ENCODE results near the gene SDR42E1.
"Not testable (repeated sequence)": the region's sequence is repeated elsewhere in the genome, so short reads cannot be mapped to it uniquely, and the experiment has no call there.

SDR42E1 gene

DNA sequence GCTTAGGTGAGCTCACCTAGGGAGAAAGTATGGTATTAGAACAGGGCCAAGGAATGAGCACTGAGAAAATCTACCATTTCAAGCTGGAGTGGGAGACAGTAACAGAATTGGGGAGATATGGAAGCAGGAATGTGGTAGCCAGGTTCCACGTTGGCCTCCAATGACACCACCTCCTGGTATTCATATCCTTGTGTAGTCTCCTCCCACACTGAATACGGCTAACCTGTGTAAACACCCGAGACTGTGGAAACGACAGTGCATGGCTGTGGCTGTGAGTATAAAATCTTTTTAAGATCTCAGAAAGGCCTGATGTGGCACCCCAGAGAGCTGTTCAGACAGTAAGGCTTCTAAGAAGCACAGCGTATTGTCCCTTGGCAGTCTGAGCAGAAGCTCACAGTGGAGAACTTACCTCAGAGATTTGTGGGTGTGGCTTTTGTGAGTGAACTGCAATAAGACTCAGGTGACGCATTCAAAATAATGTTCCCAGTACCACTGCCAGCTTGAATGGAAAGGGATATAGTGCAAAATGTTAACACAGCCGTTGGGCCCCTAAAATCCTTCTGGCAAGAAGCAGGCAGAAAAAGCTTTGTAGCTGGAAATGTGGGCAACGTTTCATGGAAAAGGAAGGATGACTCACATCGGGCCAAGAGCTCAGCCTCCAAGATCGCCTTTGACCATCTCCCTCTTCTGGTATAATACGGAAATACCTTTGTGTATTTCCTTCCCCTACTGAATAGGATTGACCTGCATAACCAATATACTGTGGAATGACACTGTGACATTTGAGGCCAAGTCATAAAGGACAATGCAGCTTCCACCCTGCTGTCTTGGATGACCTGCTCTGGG is 14.4 kb downstream of the SDR42E1 start:
- no peak for FAIRE-seq
- TF ChIP-seq, protein P1, sequence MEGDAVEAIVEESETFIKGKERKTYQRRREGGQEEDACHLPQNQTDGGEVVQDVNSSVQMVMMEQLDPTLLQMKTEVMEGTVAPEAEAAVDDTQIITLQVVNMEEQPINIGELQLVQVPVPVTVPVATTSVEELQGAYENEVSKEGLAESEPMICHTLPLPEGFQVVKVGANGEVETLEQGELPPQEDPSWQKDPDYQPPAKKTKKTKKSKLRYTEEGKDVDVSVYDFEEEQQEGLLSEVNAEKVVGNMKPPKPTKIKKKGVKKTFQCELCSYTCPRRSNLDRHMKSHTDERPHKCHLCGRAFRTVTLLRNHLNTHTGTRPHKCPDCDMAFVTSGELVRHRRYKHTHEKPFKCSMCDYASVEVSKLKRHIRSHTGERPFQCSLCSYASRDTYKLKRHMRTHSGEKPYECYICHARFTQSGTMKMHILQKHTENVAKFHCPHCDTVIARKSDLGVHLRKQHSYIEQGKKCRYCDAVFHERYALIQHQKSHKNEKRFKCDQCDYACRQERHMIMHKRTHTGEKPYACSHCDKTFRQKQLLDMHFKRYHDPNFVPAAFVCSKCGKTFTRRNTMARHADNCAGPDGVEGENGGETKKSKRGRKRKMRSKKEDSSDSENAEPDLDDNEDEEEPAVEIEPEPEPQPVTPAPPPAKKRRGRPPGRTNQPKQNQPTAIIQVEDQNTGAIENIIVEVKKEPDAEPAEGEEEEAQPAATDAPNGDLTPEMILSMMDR (IDR thresholded peaks at IDR 0.05; ENCODE audit: insufficient read depth, missing control alignments): no peak

DNA sequence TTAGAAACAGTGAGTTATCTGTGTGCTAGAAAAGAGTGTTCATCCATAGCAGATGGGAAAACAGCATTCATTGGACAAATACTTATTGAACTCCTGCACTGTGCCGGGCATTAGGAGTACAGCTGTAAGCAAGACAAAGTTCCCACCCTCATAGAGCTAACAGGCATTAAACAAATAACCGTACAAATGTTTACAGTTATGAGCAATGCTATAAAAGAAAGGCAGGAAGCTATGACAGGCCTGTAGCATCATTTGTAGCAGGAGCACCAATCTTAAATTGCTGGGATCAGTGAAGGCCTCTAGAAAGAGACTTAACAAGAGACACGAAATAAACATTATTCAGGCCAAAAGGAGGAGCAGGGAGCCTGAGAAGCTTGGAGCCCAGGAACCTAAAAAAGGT is 15.6 kb downstream of the SDR42E1 start:
- TF ChIP-seq, protein P1 (IDR thresholded peaks at IDR 0.05; ENCODE audit: insufficient read depth, missing control alignments): no peak
- DNase-seq (ENCODE audit: insufficient read length, low spot score) (no peak), FAIRE-seq (no peak)

More for the DNA sequence above, 14.4 kb downstream of the SDR42E1 start:
- DNase-seq (ENCODE audit: insufficient read length, low spot score): no peak

DNA sequence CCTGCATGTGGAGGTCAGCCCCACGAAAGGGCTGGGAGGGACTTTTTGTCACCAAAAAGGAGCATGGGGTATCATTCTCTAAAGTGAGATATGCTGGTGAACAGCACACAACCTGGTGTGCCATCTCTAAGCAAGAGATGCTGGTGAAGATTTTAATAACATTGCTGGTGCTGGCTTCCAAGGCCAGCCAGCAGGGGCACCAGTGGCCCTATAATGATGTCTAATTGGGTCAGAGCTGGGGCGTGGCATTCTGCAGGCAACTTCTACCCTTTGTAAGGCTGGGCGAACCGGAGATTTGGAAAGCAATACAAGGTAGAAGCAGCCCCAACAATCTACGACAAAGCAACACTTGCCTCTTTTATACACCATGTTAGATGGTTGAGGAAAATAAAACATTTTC is 16.8 kb downstream of the SDR42E1 start:
- FAIRE-seq (no peak), DNase-seq (ENCODE audit: insufficient read length, low spot score) (no peak)
- TF ChIP-seq, protein P1 (IDR thresholded peaks at IDR 0.05; ENCODE audit: insufficient read depth, missing control alignments): peak; percentile 9

DNA sequence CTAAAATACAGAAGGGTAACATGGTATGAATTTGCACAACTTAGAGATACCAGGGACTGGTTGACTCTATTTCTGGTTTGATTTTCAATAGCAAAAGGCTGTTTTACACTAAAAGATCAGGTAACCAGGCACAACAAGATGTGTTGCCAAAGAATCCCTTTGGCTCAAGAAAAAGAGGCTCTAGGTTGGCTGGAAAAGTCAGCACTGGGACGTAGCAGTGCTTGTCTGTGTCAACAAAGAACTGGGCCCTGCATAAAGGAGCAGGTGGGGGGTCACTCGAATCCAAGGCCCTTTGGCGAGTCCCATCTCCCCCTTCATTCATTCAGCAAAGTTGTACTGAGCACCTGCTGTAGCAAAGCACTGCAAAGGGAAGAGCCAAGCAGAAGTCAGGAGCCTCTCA is 18.4 kb downstream of the SDR42E1 start:
- FAIRE-seq: no peak
- DNase-seq (ENCODE audit: insufficient read length, low spot score): no peak
- TF ChIP-seq, protein P1 (IDR thresholded peaks at IDR 0.05; ENCODE audit: insufficient read depth, missing control alignments): no peak

DNA sequence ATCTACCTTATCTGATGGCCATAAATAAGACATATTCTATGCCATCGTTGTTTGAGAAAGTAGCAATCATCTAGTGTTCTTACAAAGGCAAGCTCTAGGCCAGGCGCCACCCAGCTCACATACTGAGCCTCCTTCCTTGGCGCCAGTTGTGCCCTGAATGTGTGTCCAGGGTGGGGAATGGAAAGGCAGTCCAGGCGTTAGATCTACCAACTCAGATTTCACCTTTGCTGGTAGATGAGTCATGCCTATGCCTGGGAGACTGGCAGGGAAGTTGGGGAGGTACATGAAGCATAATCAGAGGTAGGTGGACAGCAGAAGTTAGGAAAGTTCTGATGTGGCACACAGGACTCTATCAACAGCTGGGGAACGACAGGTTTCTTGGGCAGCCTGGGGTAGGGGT is 23.6 kb downstream of the SDR42E1 start:
- TF ChIP-seq, protein P1 (IDR thresholded peaks at IDR 0.05; ENCODE audit: insufficient read depth, missing control alignments): no peak
- FAIRE-seq (no peak), DNase-seq (ENCODE audit: insufficient read length, low spot score) (no peak)

DNA sequence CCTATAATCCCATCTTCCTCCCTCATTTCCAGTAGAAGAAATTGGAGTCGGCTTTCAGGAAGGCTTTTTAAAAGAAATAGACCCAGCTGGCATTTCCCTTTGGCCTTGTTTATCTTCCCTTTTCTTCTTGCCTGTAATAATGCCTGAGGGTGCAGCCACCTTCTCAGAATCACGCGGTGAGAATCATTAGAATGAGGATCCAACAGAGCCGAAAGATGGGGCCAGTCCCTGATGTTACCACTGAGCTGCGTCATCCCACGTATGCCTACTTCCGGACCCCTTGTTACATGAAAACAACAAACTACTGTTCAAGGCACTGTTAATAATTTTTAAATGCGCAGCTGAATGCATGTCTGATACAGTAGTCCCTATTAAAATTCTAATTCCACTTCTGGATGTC is 24.1 kb downstream of the SDR42E1 start:
- FAIRE-seq (no peak), DNase-seq (ENCODE audit: insufficient read length, low spot score) (no peak)
- TF ChIP-seq, protein P1 (IDR thresholded peaks at IDR 0.05; ENCODE audit: insufficient read depth, missing control alignments): no peak

DNA sequence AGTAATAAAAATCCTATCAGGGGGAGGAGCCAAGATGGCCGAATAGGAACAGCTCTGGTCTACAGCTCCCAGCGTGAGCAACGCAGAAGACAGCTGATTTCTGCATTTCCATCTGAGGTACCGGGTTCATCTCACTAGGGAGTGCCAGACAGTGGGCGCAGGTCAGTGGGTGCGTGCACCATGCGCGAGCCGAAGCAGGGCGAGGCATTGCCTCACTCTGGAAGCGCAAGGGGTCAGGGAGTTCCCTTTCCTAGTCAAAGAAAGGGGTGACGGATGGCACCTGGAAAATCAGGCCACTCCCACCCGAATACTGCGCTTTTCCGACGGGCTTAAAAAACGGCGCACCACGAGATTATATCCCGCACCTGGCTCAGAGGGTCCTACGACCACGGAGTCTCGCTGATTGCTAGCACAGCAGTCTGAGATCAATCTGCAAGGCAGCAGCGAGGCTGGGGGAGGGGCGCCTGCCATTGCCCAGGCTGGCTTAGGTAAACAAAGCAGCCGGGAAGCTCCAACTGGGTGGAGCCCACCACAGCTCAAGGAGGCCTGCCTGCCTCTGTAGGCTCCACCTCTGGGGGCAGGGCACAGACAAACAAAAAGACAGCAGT is 33.8 kb downstream of the SDR42E1 start:
- not testable (repeated sequence) for FAIRE-seq; DNase-seq (ENCODE audit: insufficient read length, low spot score)
